ENCODE measurements around the gene ITPR3. TPM values are rescaled to one million over a fixed set of nuclear protein-coding genes. Genes with fewer than 3 reads are reported as not detected.
"Not testable (repeated sequence)": the region's sequence is repeated elsewhere in the genome, so short reads cannot be mapped to it uniquely, and the experiment has no call there.

Gene ITPR3
- total RNA-seq, 1 experiment from 2014 or later, result 11.4 TPM

DNA sequence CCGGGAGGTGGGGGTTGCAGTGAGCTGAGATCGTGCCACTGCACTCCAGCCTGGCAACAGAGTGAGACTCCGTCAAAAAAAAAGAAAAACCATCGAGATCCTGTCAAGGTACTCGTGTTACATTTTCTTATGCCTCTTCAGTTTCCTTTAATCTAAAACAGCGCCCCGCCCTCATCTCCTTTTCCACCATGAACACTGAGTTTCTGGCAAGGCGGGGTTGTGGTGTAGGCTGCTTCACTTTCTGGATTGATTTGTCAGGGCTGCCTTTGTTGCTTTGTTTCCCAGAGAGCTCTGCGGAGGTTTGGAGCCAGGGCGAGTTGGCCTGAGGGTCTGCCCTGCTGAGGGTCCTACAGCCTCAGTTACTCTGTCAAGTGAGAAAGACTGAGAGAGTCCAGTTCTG is 8.9 kb downstream of the ITPR3 start:
- Histone ChIP-seq H3K4me1 (replicated peaks) (peaks cover 17% of the 10 kb centered on the region), H3K27ac (no peak overlapping the region), H3K36me3 (peaks cover 9% of the 10 kb centered on the region; the same call in 1 of the 2 replicates), H3K9me3 (replicated peaks) (no peaks in the 10 kb centered on the region), H3K27me3 (replicated peaks) (no peaks in the 10 kb centered on the region), H3K4me3 (no peak overlapping the region)
- DNase-seq (ENCODE audit: low read depth in 1 of 2, low spot score in 2 of 2), result no peak

DNA sequence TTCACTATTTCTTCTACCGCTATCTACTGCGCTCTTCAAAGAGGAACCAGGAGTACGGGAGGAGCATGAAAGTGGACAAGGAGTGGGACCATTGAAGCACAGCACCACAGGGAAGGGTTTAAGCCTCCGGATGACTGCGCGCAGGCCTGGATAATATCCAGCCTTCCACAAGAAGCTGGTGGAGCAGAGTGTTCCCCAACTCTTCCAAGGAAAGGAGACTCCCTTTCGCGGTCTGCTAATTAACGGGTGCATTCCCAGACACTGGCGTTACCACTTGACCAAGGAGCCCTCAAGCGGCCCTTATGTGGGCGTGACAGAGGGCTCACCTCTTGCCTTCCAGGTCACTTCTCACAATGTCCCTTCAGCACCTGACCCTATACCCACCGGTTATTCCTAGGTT is 10.4 kb downstream of the ITPR3 start:
- H3K4me1 ChIP-seq (replicated peaks), result peaks cover 17% of the 10 kb centered on the region
- not testable (repeated sequence) for H3K27me3 ChIP-seq (replicated peaks); DNase-seq (ENCODE audit: low read depth in 1 of 2, low spot score in 2 of 2); H3K4me3 ChIP-seq; H3K9me3 ChIP-seq (replicated peaks); H3K27ac ChIP-seq; H3K36me3 ChIP-seq

DNA sequence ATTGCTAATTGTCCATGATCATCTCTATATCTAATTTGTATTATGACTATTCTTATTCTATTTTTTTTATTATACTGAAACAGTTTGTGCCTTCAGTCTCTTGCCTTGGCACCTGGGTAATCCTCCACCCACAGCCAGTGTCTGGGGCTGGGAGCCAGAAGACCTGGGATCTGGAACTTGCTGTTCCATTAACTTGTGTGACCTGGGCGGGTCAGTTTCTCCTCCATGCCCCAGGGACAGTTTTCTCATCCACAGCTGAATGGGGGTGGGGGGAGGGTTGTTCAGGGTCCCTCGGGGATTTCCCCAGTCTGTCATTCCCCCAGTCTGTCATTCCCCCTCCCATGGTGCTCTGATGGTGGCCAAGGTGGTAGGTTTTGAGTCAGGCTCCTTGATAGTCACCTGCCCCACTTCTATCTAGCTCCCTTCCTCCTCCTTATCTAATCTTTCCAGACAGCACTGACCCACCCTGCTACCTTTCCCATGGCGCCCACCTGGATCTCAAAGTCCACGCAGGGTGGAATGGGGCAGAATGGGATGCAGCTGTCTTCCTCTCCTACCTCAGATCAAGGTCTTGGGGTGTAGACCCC is 10.9 kb downstream of the ITPR3 start:
- Histone ChIP-seq H3K27me3 (replicated peaks) (no peaks in the 10 kb centered on the region), H3K36me3 (peaks cover 9% of the 10 kb centered on the region; the same call in 1 of the 2 replicates)

DNA sequence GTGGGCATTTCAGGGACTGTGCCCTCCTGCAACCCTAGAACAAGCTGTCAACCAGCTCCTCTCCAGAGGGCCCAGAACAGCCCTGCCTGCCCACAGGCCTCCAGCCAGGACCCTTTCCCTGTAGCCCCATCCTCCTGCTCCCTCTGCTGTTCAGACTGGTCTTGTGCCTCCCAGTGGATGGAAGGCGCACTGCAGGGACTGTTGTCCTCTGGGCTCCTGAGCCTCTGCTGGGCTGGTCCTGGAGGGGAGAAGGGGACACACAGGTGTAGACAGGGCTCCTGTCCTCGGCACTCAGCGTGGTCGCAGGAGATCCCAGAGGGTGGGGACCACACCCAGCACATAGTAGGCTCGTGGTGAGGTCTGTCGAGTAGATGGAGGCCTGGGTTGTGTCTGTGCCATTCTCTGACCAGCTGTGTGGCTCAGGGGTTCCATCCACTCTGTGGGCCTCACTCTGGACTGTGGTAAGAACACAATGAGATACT is 11.5 kb downstream of the ITPR3 start:
- peaks cover 5% of the 10 kb centered on the region; the same call in 1 of the 2 replicates for H3K36me3 ChIP-seq
- DNase-seq (ENCODE audit: low read depth in 1 of 2, low spot score in 2 of 2), result no peak
- no peaks in the 10 kb centered on the region for H3K9me3 ChIP-seq (replicated peaks)
- peaks cover 17% of the 10 kb centered on the region for H3K4me1 ChIP-seq (replicated peaks)
- no peaks in the 10 kb centered on the region for H3K27me3 ChIP-seq (replicated peaks)
- no peak overlapping the region for H3K27ac ChIP-seq
- H3K4me3 ChIP-seq, result no peak overlapping the region

More for the DNA sequence above, 10.9 kb downstream of the ITPR3 start:
- no peak overlapping the region for H3K27ac ChIP-seq
- no peak overlapping the region for H3K4me3 ChIP-seq
- H3K9me3 ChIP-seq (replicated peaks), result no peaks in the 10 kb centered on the region
- DNase-seq (ENCODE audit: low read depth in 1 of 2, low spot score in 2 of 2), result no peak
- H3K4me1 ChIP-seq (replicated peaks), result peaks cover 17% of the 10 kb centered on the region

GRCh38 chr6:33633084-33633461 is 12.0 kb downstream of the ITPR3 start:
- Histone ChIP-seq H3K27me3 (replicated peaks) (no peaks in the 10 kb centered on the region), H3K27ac (no peak overlapping the region), H3K36me3 (peaks cover 3% of the 10 kb centered on the region; the same call in 1 of the 2 replicates)

DNA sequence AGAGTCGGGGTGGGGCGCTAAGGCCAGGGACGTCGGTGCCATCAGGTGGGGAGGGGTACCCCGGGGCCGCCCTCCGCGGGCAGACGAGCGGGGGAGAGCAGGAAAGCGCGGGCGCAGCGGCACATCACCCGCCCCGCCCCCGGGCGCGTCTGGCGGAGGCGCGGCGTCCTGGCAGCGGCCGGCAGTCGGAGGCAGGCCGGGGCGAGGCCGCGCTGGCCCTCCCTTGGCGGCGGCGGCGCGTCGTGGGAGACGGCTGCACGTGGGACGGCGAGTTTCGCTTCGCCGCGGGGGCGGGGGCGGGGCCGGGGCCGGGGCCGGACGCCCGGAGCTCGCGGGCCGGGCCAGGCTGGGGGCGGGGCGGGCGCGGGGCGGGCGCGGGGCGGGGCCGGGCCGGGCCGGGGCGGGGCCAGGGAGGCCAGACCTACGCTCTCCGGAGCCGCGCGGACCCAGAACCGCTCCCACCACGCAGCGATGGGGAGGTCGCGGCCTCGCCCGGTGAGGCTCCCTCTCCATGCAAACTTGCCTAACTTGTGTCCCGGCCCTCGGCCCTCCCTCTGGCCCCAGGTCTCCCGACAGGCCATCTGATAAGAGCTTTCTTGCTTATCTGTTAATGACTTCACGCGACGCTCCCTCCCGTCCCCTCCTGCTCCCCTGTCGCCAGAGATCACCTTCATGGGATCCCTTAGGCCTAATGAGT is 12.5 kb downstream of the ITPR3 start:
- DNase-seq (ENCODE audit: low read depth in 1 of 2, low spot score in 2 of 2), result peak in 1 of 2 experiments; percentile 46
- Histone ChIP-seq H3K9me3 (replicated peaks) (no peaks in the 10 kb centered on the region), H3K4me1 (replicated peaks) (peaks cover 17% of the 10 kb centered on the region), H3K27ac (no peak overlapping the region), H3K4me3 (peak overlapping the region; percentile 42), H3K36me3 (peaks cover 3% of the 10 kb centered on the region; the same call in 1 of the 2 replicates), H3K27me3 (replicated peaks) (no peaks in the 10 kb centered on the region)

More at GRCh38 chr6:33633084-33633461, 12.0 kb downstream of the ITPR3 start:
- Histone ChIP-seq H3K9me3 (replicated peaks) (no peaks in the 10 kb centered on the region), H3K4me1 (replicated peaks) (peaks cover 17% of the 10 kb centered on the region), H3K4me3 (peak overlapping the region; percentile 42)
- no peak for DNase-seq (ENCODE audit: low read depth in 1 of 2, low spot score in 2 of 2)

DNA sequence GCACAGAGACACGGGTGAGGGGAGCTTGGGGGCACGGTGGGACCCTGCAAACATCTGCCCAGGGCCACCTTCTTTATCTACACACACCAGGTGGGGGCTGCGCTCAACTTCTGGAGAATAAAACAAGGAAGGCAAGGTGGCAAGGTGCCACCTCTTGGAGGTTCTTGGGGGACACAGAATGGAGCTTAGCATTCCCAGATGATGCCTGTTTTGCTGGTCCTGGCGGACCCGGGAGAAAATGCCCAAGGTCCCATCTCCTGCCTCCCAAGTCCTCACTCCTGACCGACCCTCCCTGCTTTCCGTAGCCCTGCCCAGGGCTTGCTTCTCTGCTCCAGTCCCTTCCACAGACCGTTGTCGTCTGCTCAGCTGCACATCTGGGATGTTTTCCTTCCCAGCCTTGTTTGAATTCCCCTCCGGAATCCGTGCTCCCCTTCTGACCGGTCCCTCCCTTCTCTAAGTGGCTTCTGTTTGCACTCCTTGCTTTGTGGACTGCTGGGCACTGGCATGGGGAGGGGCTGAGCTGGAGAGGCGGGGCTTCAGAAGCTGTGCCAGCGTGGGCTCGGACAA is 13.1 kb downstream of the ITPR3 start:
- H3K27ac ChIP-seq, result no peak overlapping the region
- H3K4me1 ChIP-seq (replicated peaks), result peaks cover 17% of the 10 kb centered on the region
- H3K9me3 ChIP-seq (replicated peaks), result no peaks in the 10 kb centered on the region
- no peaks in the 10 kb centered on the region; the same call in 1 of the 2 replicates for H3K36me3 ChIP-seq
- no peaks in the 10 kb centered on the region for H3K27me3 ChIP-seq (replicated peaks)
- no peak for DNase-seq (ENCODE audit: low read depth in 1 of 2, low spot score in 2 of 2)
- peak overlapping the region; percentile 42 for H3K4me3 ChIP-seq

- peaks cover 17% of the 10 kb centered on the region for H3K4me1 ChIP-seq (replicated peaks)
- H3K27ac ChIP-seq, result no peak overlapping the region
- H3K4me3 ChIP-seq, result no peak overlapping the region
- H3K36me3 ChIP-seq, result no peaks in the 10 kb centered on the region; the same call in 1 of the 2 replicates
- H3K27me3 ChIP-seq (replicated peaks), result no peaks in the 10 kb centered on the region
- no peak for DNase-seq (ENCODE audit: low read depth in 1 of 2, low spot score in 2 of 2)
- no peaks in the 10 kb centered on the region for H3K9me3 ChIP-seq (replicated peaks)
Observed at GRCh38 chr6:33634946-33635345, 13.8 kb downstream of the ITPR3 start.

DNA sequence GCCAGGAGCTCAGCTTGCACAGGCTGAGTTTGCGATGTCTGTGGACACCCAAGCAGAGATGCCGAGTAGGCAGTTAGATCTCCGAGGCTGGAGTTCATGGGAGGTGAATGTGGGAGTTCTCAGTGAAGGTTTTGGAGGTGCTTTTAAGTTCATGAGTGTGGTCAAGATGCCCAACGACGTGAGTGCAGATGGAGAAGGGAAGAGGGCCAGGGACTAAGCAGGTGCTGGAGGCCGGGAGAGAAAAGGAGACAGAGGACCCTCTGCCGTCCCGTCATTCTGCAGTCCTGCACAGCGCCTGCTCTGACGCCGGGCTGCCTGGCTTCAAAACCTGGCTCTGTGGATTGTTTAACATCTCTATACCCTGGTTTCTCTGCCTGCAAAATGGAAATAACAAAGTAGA is 15.5 kb downstream of the ITPR3 start:
- DNase-seq (ENCODE audit: low read depth in 1 of 2, low spot score in 2 of 2), result no peak
- H3K4me1 ChIP-seq (replicated peaks), result peaks cover 17% of the 10 kb centered on the region
- no peak overlapping the region for H3K4me3 ChIP-seq
- H3K27ac ChIP-seq, result no peak overlapping the region
- H3K9me3 ChIP-seq (replicated peaks), result no peaks in the 10 kb centered on the region
- no peaks in the 10 kb centered on the region; the same call in 1 of the 2 replicates for H3K36me3 ChIP-seq
- no peaks in the 10 kb centered on the region for H3K27me3 ChIP-seq (replicated peaks)

GRCh38 chr6:33638556-33638955 is 17.4 kb downstream of the ITPR3 start:
- Histone ChIP-seq H3K9me3 (replicated peaks) (no peaks in the 10 kb centered on the region), H3K4me1 (replicated peaks) (peaks cover 8% of the 10 kb centered on the region), H3K4me3 (no peak overlapping the region), H3K27me3 (replicated peaks) (no peaks in the 10 kb centered on the region), H3K27ac (no peak overlapping the region), H3K36me3 (no peaks in the 10 kb centered on the region; the same call in 1 of the 2 replicates)
- no peak for DNase-seq (ENCODE audit: low read depth in 1 of 2, low spot score in 2 of 2)

DNA sequence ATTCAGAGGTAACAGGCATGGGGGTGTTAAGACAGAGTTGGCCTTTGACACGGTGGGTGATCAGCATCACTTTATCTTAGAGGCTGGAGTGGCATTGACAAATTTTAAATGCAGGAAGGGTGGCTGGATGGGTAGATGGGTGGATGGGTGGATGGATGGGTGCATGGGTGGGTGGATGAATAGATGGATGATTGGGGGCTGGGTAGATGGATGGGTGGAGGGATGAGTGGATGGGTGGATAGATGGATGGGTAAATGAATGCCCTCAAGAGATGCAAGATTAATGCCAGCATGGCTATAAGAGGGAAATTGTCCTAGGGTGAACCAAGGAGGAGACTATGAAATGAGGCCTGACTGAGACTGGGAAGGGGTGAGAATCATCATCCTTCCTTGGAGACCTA is 18.4 kb downstream of the ITPR3 start:
- H3K4me3 ChIP-seq, result no peak overlapping the region

DNA sequence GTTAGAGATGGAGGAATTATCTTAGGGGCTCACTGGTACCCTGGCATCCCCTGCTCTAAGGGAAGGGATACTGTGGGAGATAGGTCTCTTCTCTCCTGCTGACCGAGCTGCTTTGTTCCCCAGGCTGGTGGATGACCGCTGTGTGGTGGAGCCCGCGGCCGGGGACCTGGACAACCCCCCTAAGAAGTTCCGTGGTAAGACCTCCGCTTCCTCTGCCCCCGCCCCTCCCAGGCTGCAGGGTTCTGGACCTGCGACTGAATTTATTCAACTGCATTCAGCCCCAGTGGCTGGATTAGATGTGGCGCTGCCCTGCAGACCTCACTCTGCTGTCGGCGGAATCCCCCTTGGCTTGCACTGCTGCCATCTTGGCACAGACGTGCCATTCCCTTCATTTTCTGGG is 19.2 kb downstream of the ITPR3 start:
- no peaks in the 10 kb centered on the region for H3K27me3 ChIP-seq (replicated peaks)
- H3K4me1 ChIP-seq (replicated peaks), result no peaks in the 10 kb centered on the region
- no peaks in the 10 kb centered on the region; the same call in none of the 2 replicates for H3K36me3 ChIP-seq
- no peaks in the 10 kb centered on the region for H3K9me3 ChIP-seq (replicated peaks)
- DNase-seq (ENCODE audit: low read depth in 1 of 2, low spot score in 2 of 2), result no peak
- H3K27ac ChIP-seq, result no peak overlapping the region
- H3K4me3 ChIP-seq, result no peak overlapping the region

More for the DNA sequence above, 18.4 kb downstream of the ITPR3 start:
- Histone ChIP-seq H3K4me1 (replicated peaks) (no peaks in the 10 kb centered on the region), H3K27ac (no peak overlapping the region), H3K27me3 (replicated peaks) (no peaks in the 10 kb centered on the region), H3K36me3 (no peaks in the 10 kb centered on the region; the same call in none of the 2 replicates), H3K9me3 (replicated peaks) (no peaks in the 10 kb centered on the region)
- no peak for DNase-seq (ENCODE audit: low read depth in 1 of 2, low spot score in 2 of 2)

DNA sequence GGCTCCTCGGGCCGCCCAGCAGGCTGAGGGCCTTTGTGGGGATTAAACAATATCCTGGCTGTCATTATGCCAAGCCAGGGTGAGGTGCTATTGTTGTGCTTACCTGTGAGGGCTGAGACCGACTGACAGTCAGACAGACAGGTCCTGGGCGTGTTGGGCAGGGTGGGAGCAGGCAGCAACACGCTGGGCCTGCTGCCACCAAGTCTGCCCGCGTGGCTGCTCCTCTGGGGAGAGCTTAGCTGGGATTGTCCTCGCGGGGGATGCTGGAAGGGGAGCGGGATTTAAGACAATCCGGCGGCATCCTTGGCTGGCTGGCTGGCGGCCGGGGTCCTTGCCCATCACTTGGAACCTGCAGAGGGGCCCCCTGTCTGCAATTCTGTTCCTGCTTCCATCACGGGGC is 20.0 kb downstream of the ITPR3 start:
- no peak overlapping the region for H3K4me3 ChIP-seq
- no peaks in the 10 kb centered on the region; the same call in none of the 2 replicates for H3K36me3 ChIP-seq
- DNase-seq (ENCODE audit: low read depth in 1 of 2, low spot score in 2 of 2), result no peak
- no peaks in the 10 kb centered on the region for H3K27me3 ChIP-seq (replicated peaks)
- H3K9me3 ChIP-seq (replicated peaks), result no peaks in the 10 kb centered on the region
- no peak overlapping the region for H3K27ac ChIP-seq
- H3K4me1 ChIP-seq (replicated peaks), result no peaks in the 10 kb centered on the region

DNA sequence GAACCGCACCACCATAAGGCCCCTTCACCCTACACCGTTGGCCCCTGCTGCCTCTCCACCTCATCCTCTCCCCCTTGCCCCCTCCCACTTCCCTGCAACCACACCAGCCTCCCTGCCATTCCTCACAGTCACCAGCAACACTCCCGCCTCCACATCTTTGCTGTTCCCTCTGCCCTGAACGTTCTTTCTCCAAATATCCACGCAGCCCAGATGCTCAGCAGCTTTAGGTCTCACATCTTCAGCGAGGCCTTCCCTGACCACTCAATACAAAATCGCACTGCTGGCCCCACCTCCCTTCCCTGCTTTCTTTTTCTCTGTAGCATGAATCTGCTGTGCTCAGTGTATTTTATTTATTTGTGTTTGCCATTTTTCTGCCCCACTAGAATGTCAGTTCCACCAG is 20.5 kb downstream of the ITPR3 start:
- Histone ChIP-seq H3K27ac (no peak overlapping the region), H3K27me3 (replicated peaks) (no peaks in the 10 kb centered on the region), H3K9me3 (replicated peaks) (no peaks in the 10 kb centered on the region), H3K36me3 (no peaks in the 10 kb centered on the region; the same call in none of the 2 replicates), H3K4me1 (replicated peaks) (no peaks in the 10 kb centered on the region), H3K4me3 (no peak overlapping the region)
- no peak for DNase-seq (ENCODE audit: low read depth in 1 of 2, low spot score in 2 of 2)

All from SJSA1 (cell line).